HepG2 (cell line): ENCODE results near the gene GJB6.

Source experiments
- CHD4 ChIP-seq: fragments of 200-600 bp; sonication (generic); IDR thresholded peaks from 2 replicates; pipeline ENCODE4 v1.7.0; 2017; ENCODE audit warnings: mild to moderate bottlenecking, low read length, borderline replicate concordance
- EED ChIP-seq: sonication (generic); formaldehyde crosslinking; IDR thresholded peaks from 2 replicates; pipeline ENCODE4 v1.5.0; 2020; ENCODE audit warnings: mild to moderate bottlenecking, missing genetic modification reagents
- KDM4B ChIP-seq: sonication (generic); formaldehyde crosslinking; IDR thresholded peaks from 2 replicates; pipeline ENCODE4 v1.4.0; 2020; ENCODE audit warnings: missing genetic modification reagents
- NCOR1 ChIP-seq: fragments of 200-600 bp; sonication (generic); IDR thresholded peaks from 2 replicates; pipeline ENCODE4 v1.7.0; 2017; ENCODE audit warnings: antibody characterized with exemption, low read length, borderline replicate concordance
- TF ChIP-seq, protein P1 (sequence below): IDR thresholded peaks from 2 replicates; pipeline ENCODE4 v1.6.1; 2016; ENCODE audit warnings: mild to moderate bottlenecking, missing biosample characterization, missing genetic modification reagents

DNA sequence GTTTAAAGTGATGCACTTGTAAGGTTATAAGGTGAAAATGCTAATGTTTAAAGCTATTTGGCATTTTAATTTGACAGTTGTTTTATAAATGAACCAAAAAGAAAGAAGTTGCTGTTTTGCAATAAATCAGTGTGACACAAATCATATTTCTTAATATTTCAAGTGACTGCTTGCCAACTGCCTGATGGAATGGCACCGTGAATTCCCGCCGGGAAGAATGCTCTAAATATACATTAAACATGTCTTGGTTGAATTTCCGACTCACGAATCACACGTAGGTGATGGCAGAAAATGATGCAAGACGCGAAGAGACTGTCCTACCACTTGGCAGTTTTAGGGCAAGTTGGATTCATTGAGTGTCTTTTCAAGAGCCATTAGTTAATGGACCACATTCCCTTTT is 36.3 kb downstream of the GJB6 start:
- TF ChIP-seq CHD4 = no peak
- TF ChIP-seq, protein P1, sequence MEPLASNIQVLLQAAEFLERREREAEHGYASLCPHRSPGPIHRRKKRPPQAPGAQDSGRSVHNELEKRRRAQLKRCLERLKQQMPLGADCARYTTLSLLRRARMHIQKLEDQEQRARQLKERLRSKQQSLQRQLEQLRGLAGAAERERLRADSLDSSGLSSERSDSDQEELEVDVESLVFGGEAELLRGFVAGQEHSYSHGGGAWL = no peak
- no peak for TF ChIP-seq NCOR1
- no peak for TF ChIP-seq KDM4B (CRISPR knock-in tag)
- no peak for TF ChIP-seq EED (CRISPR knock-in tag)
